Body of pancreas (tissue), 4 donors: ENCODE measurements around the gene ARHGAP27.

ENCODE experiments used
- CTCF ChIP-seq, 7 experiments: fragments of 450-650 bp in 4 of 7; fragments of 200-600 bp in 3 of 7; sonication (generic) in 3 of 7; IDR thresholded peaks; one replicate each; pipeline ENCODE4 v1.5.1; 2016 to 2019; ENCODE audit warnings: antibody characterized with exemption in 7 of 7
- POLR2A ChIP-seq, 3 donors: fragments of 450-650 bp; IDR thresholded peaks; one replicate each; pipeline ENCODE4 v1.6.1; 2016; ENCODE audit warnings: antibody characterized with exemption in 3 of 3, mild to moderate bottlenecking in 2 of 3

- no peak for TF ChIP-seq CTCF (IDR thresholded peaks at IDR 0.05)
- TF ChIP-seq POLR2A (IDR thresholded peaks at IDR 0.05), result no peak
These were observed 52.5 kb downstream of the ARHGAP27 start for GRCh38 chr17:45380046-45380765.
